OCI-LY7 (cell line): ENCODE measurements around the gene ZNF462. TPM values are rescaled to one million over a fixed set of nuclear protein-coding genes. Genes with fewer than 3 reads are reported as not detected.

Source experiments
- BruUV-seq: library from RNA; stranded (reverse); fragments of 400-500 nt; replicated peaks from 2 replicates; lab custom pipeline; 2021; lab: Mats Ljungman, UMichigan
- CTCF ChIA-PET: fragments of 300-600 bp; sonication (Branson Sonifier 250); formaldehyde crosslinking; loops from one replicate; lab custom pipeline; 2022; ENCODE audit warnings: antibody characterized with exemption; ENCODE audit not compliant: unreplicated experiment; lab: Charles Lee
- POLR2A ChIA-PET: fragments of 300-600 bp; sonication (Branson Sonifier 250); formaldehyde crosslinking; loops from one replicate; lab custom pipeline; 2022; ENCODE audit warnings: antibody characterized with exemption; lab: Charles Lee
- DNase-seq: peaks from one replicate; pipeline ENCODE4 v3.0.0-alpha.2; 2015; ENCODE audit warnings: low spot score
- H2AFZ ChIP-seq: fragments of 200-600 bp; sonication (generic), shearing (Covaris generic); 2 replicates; pipeline ENCODE4 v1.6.1; 2014; ENCODE audit warnings: mild to moderate bottlenecking, antibody characterized with exemption, low read length, moderate library complexity
- H3K27ac ChIP-seq: fragments of 200-600 bp; sonication (generic); 2 replicates; pipeline ENCODE4 v1.5.1; 2014; ENCODE audit warnings: mixed run types, low read depth, mild to moderate bottlenecking, moderate library complexity, low read length, inconsistent platforms; ENCODE audit not compliant: poor library complexity, severe bottlenecking
- H3K36me3 ChIP-seq: fragments of 200-600 bp; sonication (generic); 2 replicates; pipeline ENCODE4 v1.6.1; 2014; ENCODE audit warnings: mild to moderate bottlenecking, antibody characterized with exemption, low read length, moderate library complexity, mixed read lengths; ENCODE audit not compliant: insufficient read depth
- H3K4me1 ChIP-seq: fragments of 200-600 bp; sonication (generic); 2 replicates; pipeline ENCODE4 v1.5.1; 2014; ENCODE audit warnings: mild to moderate bottlenecking, low read length; ENCODE audit not compliant: insufficient read depth, poor library complexity, severe bottlenecking
- H3K4me2 ChIP-seq: fragments of 200-600 bp; sonication (generic); 2 replicates; pipeline ENCODE4 v1.6.1; 2014; ENCODE audit warnings: mild to moderate bottlenecking, low read length
- H3K4me3 ChIP-seq: fragments of 200-600 bp; sonication (generic); 2 replicates; pipeline ENCODE4 v1.5.1; 2014; ENCODE audit warnings: mild to moderate bottlenecking, low read depth, low read length; ENCODE audit not compliant: poor library complexity, severe bottlenecking
- H3K79me2 ChIP-seq: fragments of 200-600 bp; sonication (generic); 2 replicates; pipeline ENCODE4 v1.6.1; 2016; ENCODE audit warnings: low read depth, mild to moderate bottlenecking, low read length, moderate library complexity, mixed read lengths; ENCODE audit not compliant: insufficient read depth
- H3K9me2 ChIP-seq: fragments of 200-600 bp; sonication (generic); 2 replicates; pipeline ENCODE4 v1.6.1; 2016; ENCODE audit warnings: mild to moderate bottlenecking, low read length, mixed read lengths; ENCODE audit not compliant: insufficient read depth
- H3K9me3 ChIP-seq: fragments of 200-600 bp; sonication (generic); 2 replicates; pipeline ENCODE4 v1.6.1; 2014; ENCODE audit warnings: mild to moderate bottlenecking, mixed run types, low read length, mixed read lengths
- H4K20me1 ChIP-seq: fragments of 200-600 bp; sonication (generic); 2 replicates; pipeline ENCODE4 v1.6.1; 2014; ENCODE audit warnings: mild to moderate bottlenecking, antibody characterized with exemption, low read length, moderate library complexity, mixed read lengths; ENCODE audit not compliant: insufficient read depth
- CTCF ChIP-seq: fragments of 200-600 bp; sonication (generic); conservative IDR thresholded peaks from 2 replicates; pipeline ENCODE4 v1.5.1; 2014; ENCODE audit warnings: mild to moderate bottlenecking, antibody characterized with exemption, low read length, moderate library complexity, mixed read lengths
- EZH2phosphoT487 ChIP-seq: fragments of 200-600 bp; sonication (generic); IDR thresholded peaks from 2 replicates; pipeline ENCODE4 v1.6.1; 2018; ENCODE audit warnings: low read depth, borderline replicate concordance, mild to moderate bottlenecking, mixed run types, antibody characterized with exemption, low read length, moderate library complexity, mixed read lengths
- intact Hi-C: fragments of 100-400 bp; cut with micrococcal nuclease; formaldehyde crosslinking; loops from one replicate; pipeline ENCODE4 v1.10.0; 2022; ENCODE audit not compliant: unreplicated experiment
- total RNA-seq, 2 experiments: library from RNA; depleted of rRNA in 1 of 2; stranded (reverse); fragments of >200 nt in 1 of 2; shearing (Covaris generic) in 1 of 2; gene quantifications; 2 replicates each; pipeline ENCODE4 v1.2.3, GENCODE V29; 2014 to 2022

Gene ZNF462
- total RNA-seq, 2 experiments from 2014 or later: 0.88 to 1.1 TPM

DNA sequence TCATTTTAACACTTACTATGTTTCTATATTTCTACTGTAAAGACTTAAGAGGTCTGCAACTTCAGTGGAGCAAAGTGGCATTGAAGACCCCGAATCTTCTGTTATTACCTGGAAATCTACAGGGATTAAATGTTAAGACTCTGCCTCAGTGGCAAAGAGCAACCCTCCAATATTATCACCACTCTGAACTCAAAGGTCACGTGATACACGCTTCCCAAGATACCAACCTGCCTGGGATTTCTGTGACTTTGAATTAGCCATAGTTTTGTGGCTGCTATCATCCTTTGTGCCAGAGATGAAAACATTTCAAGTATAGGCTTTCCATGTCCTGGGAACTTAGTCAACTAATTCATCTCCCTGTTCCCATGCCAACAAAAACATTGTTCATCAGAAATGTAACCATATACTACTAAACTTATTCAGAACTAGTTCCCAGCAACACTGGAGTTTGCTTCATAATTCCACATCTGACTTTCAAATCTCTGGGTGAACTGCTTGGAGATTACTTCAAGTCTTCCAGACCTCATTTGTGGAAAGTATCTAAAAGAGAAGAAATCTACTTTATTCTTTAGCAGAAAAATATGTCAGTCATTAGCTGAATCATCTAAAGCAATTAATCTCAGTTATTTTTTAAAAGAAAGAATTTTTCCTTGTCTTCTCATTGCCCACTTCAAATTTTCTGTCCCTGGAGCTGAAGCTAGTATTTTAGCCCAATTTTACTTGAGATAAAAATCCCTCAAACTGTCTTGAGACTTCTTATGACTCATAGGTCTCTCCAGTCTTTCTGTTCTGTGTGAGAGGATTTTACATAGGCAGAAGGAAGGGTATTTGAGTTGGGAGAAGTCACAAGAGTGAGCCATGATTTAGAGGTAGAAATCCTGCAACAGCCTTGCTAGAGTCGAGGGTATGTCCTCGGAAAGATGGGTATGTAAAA, 83.0 kb downstream of the ZNF462 start:
- Histone ChIP-seq H3K9me2 (no peaks in the 10 kb centered on the region), H3K9me3 (no peaks in the 10 kb centered on the region), H3K4me3 (no peak overlapping the region), H4K20me1 (no peaks in the 10 kb centered on the region), H3K4me1 (no peaks in the 10 kb centered on the region), H3K4me2 (no peak overlapping the region), H3K79me2 (no peaks in the 10 kb centered on the region), H2AFZ (no peak overlapping the region), H3K27ac (no peak overlapping the region), H3K36me3 (no peaks in the 10 kb centered on the region)
- POLR2A ChIA-PET: interaction anchor here (0.7 to 0.8 kb wide), 2 partner anchors 14 to 20 kb away, joined by 3 read pairs; no protein-coding TSS in a partner anchor
- intact Hi-C loops: no loop called here
- no peak for TF ChIP-seq CTCF
- no peak for TF ChIP-seq EZH2phosphoT487
- BruUV-seq: no TSS peak
- no peak for DNase-seq
- CTCF ChIA-PET: no interaction called here

DNA sequence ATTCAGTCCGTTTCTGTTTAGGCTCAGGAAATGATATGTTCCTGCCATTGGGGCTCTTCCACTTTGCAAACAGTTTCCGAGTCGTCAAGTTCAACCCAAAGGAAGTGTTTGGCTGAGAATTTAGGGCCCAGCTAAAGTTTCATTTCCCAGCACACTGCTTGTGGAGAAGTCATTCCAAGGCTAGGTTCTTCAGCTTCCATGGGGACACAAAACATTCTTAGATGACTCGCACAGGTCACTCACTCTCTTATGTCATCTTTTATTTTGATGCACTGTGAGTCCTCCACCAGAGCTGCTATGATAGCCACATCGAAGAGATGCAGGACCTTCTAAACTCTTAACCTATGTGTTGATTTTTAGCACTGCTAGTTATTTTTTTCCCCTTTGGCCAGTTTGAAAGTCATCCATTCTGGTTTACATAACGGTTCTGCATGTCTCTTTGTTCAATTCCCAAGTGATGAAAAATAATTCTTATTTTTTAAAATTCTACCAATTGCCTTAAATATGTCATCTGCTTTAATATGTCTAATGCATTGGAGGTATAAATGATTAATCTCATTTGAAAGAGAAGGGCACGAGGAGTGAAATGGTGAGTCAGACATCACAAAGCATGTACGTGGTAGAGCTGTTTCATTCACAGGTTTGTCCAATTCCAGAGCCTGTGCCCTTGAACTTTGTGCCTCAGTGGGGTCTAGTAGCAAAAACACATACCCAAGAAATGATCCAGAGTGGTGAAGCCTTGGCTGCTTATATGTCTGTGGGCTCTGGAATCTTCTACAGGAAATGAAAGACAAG, 84.3 kb downstream of the ZNF462 start:
- Histone ChIP-seq H3K27ac (no peak overlapping the region), H3K4me1 (no peaks in the 10 kb centered on the region), H3K36me3 (no peaks in the 10 kb centered on the region), H3K79me2 (no peaks in the 10 kb centered on the region), H3K9me3 (no peaks in the 10 kb centered on the region), H3K4me2 (no peak overlapping the region), H3K4me3 (no peak overlapping the region), H4K20me1 (no peaks in the 10 kb centered on the region), H2AFZ (no peak overlapping the region), H3K9me2 (no peaks in the 10 kb centered on the region)
- POLR2A ChIA-PET: interaction anchor here (0.6 to 1.1 kb wide), 4 partner anchors 12 to 477 kb away, joined by 3 read pairs; no protein-coding TSS in a partner anchor
- CTCF ChIA-PET: no interaction called here
- DNase-seq: no peak
- TF ChIP-seq CTCF: no peak
- TF ChIP-seq EZH2phosphoT487: no peak
- BruUV-seq: no TSS peak
- intact Hi-C loops: no loop called here
